OCI-LY1 (cell line): Measurements from ENCODE around the gene ARMC6.

ENCODE experiments used
- H2AFZ ChIP-seq: fragments of 200-600 bp; sonication (generic), shearing (Covaris generic); 2 replicates; pipeline ENCODE4 v1.6.0; 2014; ENCODE audit warnings: antibody characterized with exemption, mild to moderate bottlenecking, low read length
- H3F3A ChIP-seq: fragments of 200-600 bp; sonication (generic), shearing (Covaris generic); 2 replicates; pipeline ENCODE4 v1.6.0; 2014; ENCODE audit warnings: mild to moderate bottlenecking, antibody characterized with exemption, low read length, moderate library complexity; ENCODE audit not compliant: insufficient read depth
- H3K27ac ChIP-seq: fragments of 200-600 bp; sonication (generic); 2 replicates; pipeline ENCODE4 v1.5.1; 2014; ENCODE audit warnings: low read length, mixed run types, mild to moderate bottlenecking, low read depth; ENCODE audit not compliant: poor library complexity, severe bottlenecking
- H3K27me3 ChIP-seq: fragments of 200-600 bp; sonication (generic); 2 replicates; pipeline ENCODE4 v1.6.0; 2014; ENCODE audit warnings: antibody characterized with exemption, mild to moderate bottlenecking, low read length, moderate library complexity; ENCODE audit not compliant: insufficient read depth
- H3K36me3 ChIP-seq: fragments of 200-600 bp; sonication (generic); 2 replicates; pipeline ENCODE4 v1.6.1; 2014; ENCODE audit warnings: mild to moderate bottlenecking, antibody characterized with exemption, low read length, moderate library complexity, mixed read lengths; ENCODE audit not compliant: insufficient read depth
- H3K4me1 ChIP-seq: fragments of 200-600 bp; sonication (generic); 2 replicates; pipeline ENCODE4 v1.5.1; 2014; ENCODE audit warnings: mild to moderate bottlenecking, low read length, moderate library complexity; ENCODE audit not compliant: insufficient read depth, severe bottlenecking
- H3K4me2 ChIP-seq: fragments of 200-600 bp; sonication (generic), shearing (Covaris generic); 2 replicates; pipeline ENCODE4 v1.6.1; 2014; ENCODE audit warnings: low read length
- H3K4me3 ChIP-seq: fragments of 200-600 bp; sonication (generic); 2 replicates; pipeline ENCODE4 v1.5.1; 2014; ENCODE audit warnings: low read length, low read depth, mild to moderate bottlenecking, mixed read lengths; ENCODE audit not compliant: poor library complexity, severe bottlenecking
- H3K79me2 ChIP-seq: fragments of 200-600 bp; shearing (Covaris generic); 2 replicates; pipeline ENCODE4 v1.6.1; 2016; ENCODE audit warnings: mixed run types, low read length, mixed read lengths; ENCODE audit not compliant: insufficient read depth
- H3K9ac ChIP-seq: fragments of 200-600 bp; sonication (generic), shearing (Covaris generic); 2 replicates; pipeline ENCODE4 v1.6.1; 2014; ENCODE audit warnings: mild to moderate bottlenecking, low read length, mixed read lengths
- H3K9me2 ChIP-seq: fragments of 200-600 bp; sonication (generic), shearing (Covaris generic); 2 replicates; pipeline ENCODE4 v1.6.1; 2014; ENCODE audit warnings: low read depth, mild to moderate bottlenecking, low read length, mixed read lengths
- H3K9me3 ChIP-seq: fragments of 200-600 bp; shearing (Covaris generic); 2 replicates; pipeline ENCODE4 v1.6.1; 2014; ENCODE audit warnings: low read length, mixed read lengths
- H4K20me1 ChIP-seq: fragments of 200-600 bp; sonication (generic), shearing (Covaris generic); 2 replicates; pipeline ENCODE4 v1.6.0; 2016; ENCODE audit warnings: mild to moderate bottlenecking, low read length; ENCODE audit not compliant: insufficient read depth
- CTCF ChIP-seq: fragments of 200-600 bp; sonication (generic), shearing (Covaris generic); IDR thresholded peaks from 2 replicates; pipeline ENCODE4 v1.5.1; 2017; ENCODE audit warnings: mild to moderate bottlenecking, antibody characterized with exemption, low read length, moderate library complexity, mixed read lengths
- EZH2 ChIP-seq: fragments of 200-600 bp; sonication (generic), shearing (Covaris generic); IDR thresholded peaks from 2 replicates; pipeline ENCODE4 v1.8.0; 2017; ENCODE audit warnings: borderline replicate concordance, mixed run types, mild to moderate bottlenecking, antibody characterized with exemption, low read length, moderate library complexity, mixed read lengths

ARMC6 gene

GRCh38 chr19:19068659-19069654 lies 35.6 kb downstream of the ARMC6 start:
- Histone ChIP-seq H3F3A (no peaks in the 10 kb centered on the region), H4K20me1 (no peaks in the 10 kb centered on the region), H3K36me3 (peaks cover 3% of the 10 kb centered on the region; the same call in 1 of the 2 replicates), H3K4me1 (peaks cover 27% of the 10 kb centered on the region), H3K9me2 (no peaks in the 10 kb centered on the region), H3K4me2 (no peak overlapping the region), H3K27ac (peak overlapping the region; percentile 1), H2AFZ (no peak overlapping the region), H3K9me3 (no peaks in the 10 kb centered on the region), H3K79me2 (no peaks in the 10 kb centered on the region), H3K27me3 (no peaks in the 10 kb centered on the region), H3K9ac (no peak overlapping the region), H3K4me3 (no peak overlapping the region)
- TF ChIP-seq CTCF (no peak), EZH2 (no peak)

- H4K20me1 ChIP-seq = no peaks in the 10 kb centered on the region
- H3K27me3 ChIP-seq = no peaks in the 10 kb centered on the region
- TF ChIP-seq CTCF (no peak), EZH2 (no peak)
- no peaks in the 10 kb centered on the region for H3K9me3 ChIP-seq
- no peak overlapping the region for H3K9ac ChIP-seq
- H3K36me3 ChIP-seq = peaks cover 3% of the 10 kb centered on the region
- no peak overlapping the region for H2AFZ ChIP-seq
- H3K4me2 ChIP-seq = no peak overlapping the region
- H3K4me1 ChIP-seq = peaks cover 8% of the 10 kb centered on the region
- H3K79me2 ChIP-seq = no peaks in the 10 kb centered on the region
- no peaks in the 10 kb centered on the region for H3F3A ChIP-seq
- H3K27ac ChIP-seq = no peak overlapping the region
- H3K4me3 ChIP-seq = no peak overlapping the region
- H3K9me2 ChIP-seq = no peaks in the 10 kb centered on the region
Measured at GRCh38 chr19:19071897-19072296, 38.5 kb downstream of the ARMC6 start.

DNA sequence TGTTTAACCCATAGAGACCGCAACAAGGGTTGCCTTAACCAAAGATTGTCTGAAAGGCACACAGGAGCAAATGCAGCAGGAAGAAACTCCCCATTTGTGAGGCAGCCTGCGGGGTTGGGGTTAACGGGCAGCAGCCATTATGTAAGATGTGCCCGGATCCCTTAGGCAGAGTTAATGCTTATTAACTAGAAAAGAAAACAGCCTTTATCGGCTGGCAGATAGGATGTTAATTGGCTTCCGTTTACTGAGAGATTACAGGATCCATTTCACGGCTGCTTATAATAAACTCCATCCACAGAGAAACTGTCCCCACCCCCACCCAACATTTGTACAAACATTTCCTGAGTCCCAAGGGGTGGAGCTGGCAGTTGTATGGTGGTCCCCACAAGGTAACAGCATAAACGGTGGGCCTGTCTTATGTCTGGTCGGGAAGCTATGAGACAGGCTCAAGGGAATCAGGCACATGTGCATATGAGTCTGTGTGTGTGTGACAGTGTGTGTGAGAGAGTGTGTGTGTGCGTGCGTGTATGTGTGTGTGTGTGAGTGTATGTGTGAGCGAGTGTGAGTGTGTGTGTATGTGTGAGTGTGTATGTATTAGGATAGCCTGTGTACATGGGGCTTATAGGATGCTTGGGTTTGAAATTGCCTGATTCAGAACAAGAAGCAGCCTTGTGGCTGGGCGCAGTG lies 40.9 kb downstream of the ARMC6 start:
- Histone ChIP-seq H3K9me3 (no peaks in the 10 kb centered on the region), H3K4me2 (no peak overlapping the region), H3K79me2 (no peaks in the 10 kb centered on the region), H3K4me3 (no peak overlapping the region), H3K27ac (no peak overlapping the region), H4K20me1 (no peaks in the 10 kb centered on the region), H3K36me3 (peaks cover 3% of the 10 kb centered on the region), H3K9me2 (no peaks in the 10 kb centered on the region), H3K4me1 (no peaks in the 10 kb centered on the region), H3F3A (no peaks in the 10 kb centered on the region), H3K27me3 (no peaks in the 10 kb centered on the region), H3K9ac (no peak overlapping the region), H2AFZ (no peak overlapping the region)
- TF ChIP-seq EZH2 (no peak), CTCF (no peak)
